GM12878 (cell line): ENCODE data around the gene KLF3. TPM values are rescaled to one million over a fixed set of nuclear protein-coding genes. Genes with fewer than 3 reads are reported as not detected.

Experiments
- ATAC-seq: fragments of 200-7000 bp; cut with Tn5 transposase; 3 replicates; pipeline ENCODE4 v1.9.1; 2020; ENCODE audit warnings: mild to moderate bottlenecking, moderate library complexity
- BruUV-seq: library from RNA; stranded (reverse); fragments of 400-500 nt; replicated peaks from 2 replicates; lab custom pipeline; 2021; lab: Mats Ljungman, UMichigan
- CTCF ChIA-PET: fragments of 300-600 bp; sonication (Branson Sonifier 250); formaldehyde crosslinking; extraction: SDS; loops from one replicate; lab custom pipeline; 2021; ENCODE audit warnings: inconsistent platforms; lab: Yijun Ruan, JAX
- POLR2A ChIA-PET: fragments of 350-600 bp; formaldehyde crosslinking; extraction: SDS; loops from one replicate; lab custom pipeline; 2021; ENCODE audit warnings: inconsistent platforms; lab: Charles Lee
- RAD21 ChIA-PET: fragments of 300-600 bp; sonication (Branson Sonifier 250); formaldehyde crosslinking; loops from one replicate; lab custom pipeline; 2023; ENCODE audit warnings: antibody characterized with exemption; ENCODE audit not compliant: unreplicated experiment; lab: Charles Lee
- SMC1A ChIA-PET: fragments of 300-600 bp; sonication (Branson Sonifier 250); formaldehyde crosslinking; loops from one replicate; lab custom pipeline; 2023; ENCODE audit not compliant: unreplicated experiment, uncharacterized antibody; lab: Charles Lee
- DNase-seq: peaks from one replicate; pipeline ENCODE4 v3.0.0-alpha.2; 2011; ENCODE audit warnings: low read depth, low spot score
- FAIRE-seq: peaks from 3 replicates; lab custom pipeline; 2011; peaks lifted over from hg19 to GRCh38; lab: Jason Lieb, UNC
- H2AFZ ChIP-seq: 2 replicates; pipeline ENCODE4 v1.6.0; 2011; ENCODE audit warnings: low read depth, low read length, control low read depth; ENCODE audit not compliant: control insufficient read depth
- H3K27ac ChIP-seq: 2 replicates; pipeline ENCODE4 v1.5.1; 2011; ENCODE audit warnings: control low read depth; ENCODE audit not compliant: control insufficient read depth, insufficient read depth
- H3K27me3 ChIP-seq, 2 experiments: replicated peaks in 1 of 2; 2 replicates each; pipeline versions ENCODE4 v1.6.0 to v1.6.1; 2011; ENCODE audit warnings: low read length in 1 of 2; ENCODE audit not compliant: control insufficient read depth in 2 of 2, insufficient read depth in 2 of 2
- H3K36me3 ChIP-seq, 2 experiments: 2 replicates each; pipeline ENCODE4 v1.5.1; 2011; ENCODE audit warnings: low read length in 1 of 2; ENCODE audit not compliant: control insufficient read depth in 2 of 2, insufficient read depth in 2 of 2
- H3K4me1 ChIP-seq: 2 replicates; pipeline ENCODE4 v1.6.1; 2011; ENCODE audit warnings: mild to moderate bottlenecking, low read length, moderate library complexity, mixed read lengths; ENCODE audit not compliant: control insufficient read depth, insufficient read depth
- H3K4me2 ChIP-seq: 2 replicates; pipeline ENCODE4 v1.6.0; 2011; ENCODE audit warnings: control low read depth; ENCODE audit not compliant: control insufficient read depth, insufficient read depth
- H3K4me3 ChIP-seq: fragments of 200-600 bp; sonication (generic); 2 replicates; pipeline ENCODE4 v1.5.1; 2016
- H3K79me2 ChIP-seq: 2 replicates; pipeline ENCODE4 v1.6.0; 2011; ENCODE audit warnings: low read length; ENCODE audit not compliant: control insufficient read depth, insufficient read depth
- H3K9ac ChIP-seq: 2 replicates; pipeline ENCODE4 v1.8.0; 2011; ENCODE audit warnings: low read length, control low read depth, mixed read lengths; ENCODE audit not compliant: control insufficient read depth, insufficient read depth
- H3K9me3 ChIP-seq: replicated peaks from 3 replicates; pipeline ENCODE4 v1.5.1; 2011; ENCODE audit warnings: mild to moderate bottlenecking, low read length; ENCODE audit not compliant: control insufficient read depth, insufficient read depth
- H4K20me1 ChIP-seq: 2 replicates; pipeline ENCODE4 v1.6.0; 2011; ENCODE audit not compliant: control insufficient read depth, insufficient read depth
- DPF2 ChIP-seq: fragments of 450-650 bp; IDR thresholded peaks from 2 replicates; pipeline ENCODE4 v1.6.1; 2017; ENCODE audit warnings: mild to moderate bottlenecking
- EP300 ChIP-seq, 2 experiments: fragments of 150-350 bp in 1 of 2; IDR thresholded peaks; 2 replicates each; pipeline ENCODE4 v1.6.1; 2011 to 2012; ENCODE audit warnings: low read depth in 2 of 2, low read length in 2 of 2, borderline replicate concordance in 1 of 2, improper control_type of control experiment in 1 of 2, inconsistent platforms in 1 of 2; ENCODE audit not compliant: control insufficient read depth in 1 of 2
- ETV6 ChIP-seq, 2 experiments: fragments of 450-650 bp in 1 of 2; IDR thresholded peaks in 1 of 2; conservative IDR thresholded peaks in 1 of 2; 2 replicates each; pipeline ENCODE4 v1.6.1; 2014; ENCODE audit warnings: antibody characterized with exemption in 1 of 2, borderline replicate concordance in 1 of 2, low read depth in 1 of 2, mild to moderate bottlenecking in 1 of 2, moderate library complexity in 1 of 2
- FOXK2 ChIP-seq: fragments of 450-650 bp; IDR thresholded peaks from 2 replicates; pipeline ENCODE4 v1.6.1; 2017; ENCODE audit warnings: mild to moderate bottlenecking, moderate library complexity
- GABPA ChIP-seq: IDR thresholded peaks from 2 replicates; pipeline ENCODE4 v1.6.1; 2014; ENCODE audit warnings: antibody characterized with exemption, low read depth, mild to moderate bottlenecking, inconsistent platforms
- IRF4 ChIP-seq: IDR thresholded peaks from 2 replicates; pipeline ENCODE4 v1.6.1; 2011; ENCODE audit warnings: low read depth, low read length
- NFYA ChIP-seq: IDR thresholded peaks from 2 replicates; pipeline ENCODE4 v1.6.1; 2011; ENCODE audit warnings: low read depth, mild to moderate bottlenecking, low read length, improper control_type of control experiment, borderline replicate concordance
- TCF7 ChIP-seq: IDR thresholded peaks from 2 replicates; pipeline ENCODE4 v1.6.1; 2014; ENCODE audit warnings: antibody characterized with exemption, borderline replicate concordance
- USF2 ChIP-seq: IDR thresholded peaks from 2 replicates; pipeline ENCODE4 v1.6.1; 2011; ENCODE audit warnings: low read depth, low read length, improper control_type of control experiment, borderline replicate concordance
- WRNIP1 ChIP-seq: IDR thresholded peaks from 2 replicates; pipeline ENCODE4 v1.6.1; 2011; ENCODE audit warnings: low read depth, low read length, improper control_type of control experiment, borderline replicate concordance
- ZNF384 ChIP-seq: IDR thresholded peaks from 2 replicates; pipeline ENCODE4 v1.6.1; 2012; ENCODE audit warnings: low read depth, mild to moderate bottlenecking, low read length, improper control_type of control experiment, borderline replicate concordance
- WGBS: methylation state at CpG from one replicate; pipeline ENCODE4 v1.1.6; 2016; ENCODE audit warnings: low lambda C conversion rate; ENCODE audit not compliant: insufficient replicate concordance, insufficient coverage; ENCODE audit errors: missing lambda C conversion rate; 5-methylcytosine and 5-hydroxymethylcytosine counted together
- in situ Hi-C: fragments of 300-500 bp; cut with MboI; formaldehyde crosslinking; loops from 9 replicates; pipeline ENCODE4 v1.14.3; 2018; ENCODE audit warnings: mixed read lengths
- intact Hi-C: fragments of 100-400 bp; cut with micrococcal nuclease; formaldehyde crosslinking; loops from one replicate; pipeline ENCODE4 v1.14.2; 2022; ENCODE audit not compliant: unreplicated experiment
- polyA plus RNA-seq, 11 experiments: library from polyadenylated mRNA; depleted of rRNA in 4 of 11; unstranded in 6 of 11; stranded (reverse) in 5 of 11; fragments of >200 nt; fragmentation: Nextera tagmentation in 4 of 11; fragmentation: Illumina TruSeq in 1 of 11; extraction: Ambion mirVana in 4 of 11; extraction: Trizol in 1 of 11; gene quantifications; 1 replicate in 1 of 11; 2 replicates in 10 of 11; pipeline versions ENCODE4 v1.2.1 to v1.2.3, GENCODE V29; 2011 to 2016; ENCODE audit warnings: inconsistent platforms in 2 of 11, missing spikeins in 2 of 11, low read depth in 1 of 11
- total RNA-seq, 4 experiments: library from RNA; depleted of rRNA in 3 of 4; stranded (reverse); fragments of >200 nt in 3 of 4; fragmentation: Illumina TruSeq in 1 of 4; extraction: Trizol in 1 of 4; gene quantifications; 2 replicates each; pipeline versions ENCODE4 v1.2.1 to v1.2.3, GENCODE V29; 2013 to 2021
- TF ChIP-seq, protein P1 (sequence below): fragments of 450-650 bp; IDR thresholded peaks from 2 replicates; pipeline ENCODE4 v1.6.1; 2017; ENCODE audit warnings: mild to moderate bottlenecking, moderate library complexity
- TF ChIP-seq, protein P2 (sequence below): IDR thresholded peaks from 2 replicates; pipeline ENCODE4 v1.6.1; 2011; ENCODE audit warnings: borderline replicate concordance, low read depth, mild to moderate bottlenecking, moderate library complexity, mixed read lengths, low read length; ENCODE audit not compliant: insufficient read depth; ENCODE audit errors: extremely low read length
- TF ChIP-seq, protein P3 (sequence below): fragments of 450-650 bp; formaldehyde crosslinking; IDR thresholded peaks from 2 replicates; pipeline ENCODE4 v1.5.0; 2022; ENCODE audit warnings: mild to moderate bottlenecking, missing genetic modification characterization

The KLF3 gene
- total and polyA plus RNA-seq, 10 of the 15 experiments (the other 5 are each of a cell fraction or from before 2014, with no cell fraction given), result 1.4 to 5.8 (median 2.1) TPM

GRCh38 chr4:38692421-38692820 lies 28.4 kb downstream of the KLF3 start:
- no peak for DNase-seq
- Histone ChIP-seq H4K20me1 (no peaks in the 10 kb centered on the region), H3K27me3 (no peaks in the 10 kb centered on the region; a peak in 1 of 4 replicates), H3K9me3 (no peaks in the 10 kb centered on the region), H3K27ac (no peak overlapping the region), H3K79me2 (no peaks in the 10 kb centered on the region), H3K4me1 (no peaks in the 10 kb centered on the region), H3K4me2 (no peak overlapping the region), H3K4me3 (no peak overlapping the region), H2AFZ (no peak overlapping the region), H3K36me3 (peaks cover 0 to 30% of the 10 kb centered on the region in 2 experiments; a peak in 2 of 4 replicates), H3K9ac (no peak overlapping the region)
- BruUV-seq, result no TSS peak
- intact Hi-C loops, result no loop called here
- no peak for FAIRE-seq
- RAD21 ChIA-PET, result interaction anchor here (2.3 kb wide), 1 partner anchor 17 kb away, joined by 6 read pairs; no protein-coding TSS in a partner anchor
- POLR2A ChIA-PET, result interaction anchor here (0.7 to 1.0 kb wide), 2 partner anchors 9 to 35 kb away, joined by 3 read pairs; no protein-coding TSS in a partner anchor
- SMC1A ChIA-PET, result interaction anchor here (1.1 kb wide), 1 partner anchor 16 kb away, joined by 4 read pairs; no protein-coding TSS in a partner anchor
- WGBS, result 95% methylated on average over 4 of the region's 4 CpGs
- in situ Hi-C loops, result no loop called here
- CTCF ChIA-PET, result interaction anchor here (1.6 kb wide), 1 partner anchor 17 kb away, joined by 5 read pairs; no protein-coding TSS in a partner anchor
- ATAC-seq, result no peak
- TF ChIP-seq TCF7 (no peak), ETV6 (conservative IDR thresholded peaks at IDR 0.05 in 1 of 2, IDR thresholded peaks at IDR 0.05 in 1 of 2; ENCODE audit: borderline replicate concordance in 1 of 2, low read depth in 1 of 2) (no peak), WRNIP1 (no peak), NFYA (no peak), DPF2 (no peak), ZNF384 (no peak), EP300 (IDR thresholded peaks at IDR 0.05; ENCODE audit: borderline replicate concordance in 1 of 2, control insufficient read depth in 1 of 2, low read depth in 2 of 2, low read length in 2 of 2) (no peak), FOXK2 (no peak), IRF4 (no peak), GABPA (no peak), USF2 (no peak)
- TF ChIP-seq, protein P1, sequence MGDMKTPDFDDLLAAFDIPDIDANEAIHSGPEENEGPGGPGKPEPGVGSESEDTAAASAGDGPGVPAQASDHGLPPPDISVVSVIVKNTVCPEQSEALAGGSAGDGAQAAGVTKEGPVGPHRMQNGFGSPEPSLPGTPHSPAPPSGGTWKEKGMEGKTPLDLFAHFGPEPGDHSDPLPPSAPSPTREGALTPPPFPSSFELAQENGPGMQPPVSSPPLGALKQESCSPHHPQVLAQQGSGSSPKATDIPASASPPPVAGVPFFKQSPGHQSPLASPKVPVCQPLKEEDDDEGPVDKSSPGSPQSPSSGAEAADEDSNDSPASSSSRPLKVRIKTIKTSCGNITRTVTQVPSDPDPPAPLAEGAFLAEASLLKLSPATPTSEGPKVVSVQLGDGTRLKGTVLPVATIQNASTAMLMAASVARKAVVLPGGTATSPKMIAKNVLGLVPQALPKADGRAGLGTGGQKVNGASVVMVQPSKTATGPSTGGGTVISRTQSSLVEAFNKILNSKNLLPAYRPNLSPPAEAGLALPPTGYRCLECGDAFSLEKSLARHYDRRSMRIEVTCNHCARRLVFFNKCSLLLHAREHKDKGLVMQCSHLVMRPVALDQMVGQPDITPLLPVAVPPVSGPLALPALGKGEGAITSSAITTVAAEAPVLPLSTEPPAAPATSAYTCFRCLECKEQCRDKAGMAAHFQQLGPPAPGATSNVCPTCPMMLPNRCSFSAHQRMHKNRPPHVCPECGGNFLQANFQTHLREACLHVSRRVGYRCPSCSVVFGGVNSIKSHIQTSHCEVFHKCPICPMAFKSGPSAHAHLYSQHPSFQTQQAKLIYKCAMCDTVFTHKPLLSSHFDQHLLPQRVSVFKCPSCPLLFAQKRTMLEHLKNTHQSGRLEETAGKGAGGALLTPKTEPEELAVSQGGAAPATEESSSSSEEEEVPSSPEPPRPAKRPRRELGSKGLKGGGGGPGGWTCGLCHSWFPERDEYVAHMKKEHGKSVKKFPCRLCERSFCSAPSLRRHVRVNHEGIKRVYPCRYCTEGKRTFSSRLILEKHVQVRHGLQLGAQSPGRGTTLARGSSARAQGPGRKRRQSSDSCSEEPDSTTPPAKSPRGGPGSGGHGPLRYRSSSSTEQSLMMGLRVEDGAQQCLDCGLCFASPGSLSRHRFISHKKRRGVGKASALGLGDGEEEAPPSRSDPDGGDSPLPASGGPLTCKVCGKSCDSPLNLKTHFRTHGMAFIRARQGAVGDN, result no peak
- TF ChIP-seq, protein P2, sequence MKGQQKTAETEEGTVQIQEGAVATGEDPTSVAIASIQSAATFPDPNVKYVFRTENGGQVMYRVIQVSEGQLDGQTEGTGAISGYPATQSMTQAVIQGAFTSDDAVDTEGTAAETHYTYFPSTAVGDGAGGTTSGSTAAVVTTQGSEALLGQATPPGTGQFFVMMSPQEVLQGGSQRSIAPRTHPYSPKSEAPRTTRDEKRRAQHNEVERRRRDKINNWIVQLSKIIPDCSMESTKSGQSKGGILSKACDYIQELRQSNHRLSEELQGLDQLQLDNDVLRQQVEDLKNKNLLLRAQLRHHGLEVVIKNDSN, result no peak
- TF ChIP-seq, protein P3, sequence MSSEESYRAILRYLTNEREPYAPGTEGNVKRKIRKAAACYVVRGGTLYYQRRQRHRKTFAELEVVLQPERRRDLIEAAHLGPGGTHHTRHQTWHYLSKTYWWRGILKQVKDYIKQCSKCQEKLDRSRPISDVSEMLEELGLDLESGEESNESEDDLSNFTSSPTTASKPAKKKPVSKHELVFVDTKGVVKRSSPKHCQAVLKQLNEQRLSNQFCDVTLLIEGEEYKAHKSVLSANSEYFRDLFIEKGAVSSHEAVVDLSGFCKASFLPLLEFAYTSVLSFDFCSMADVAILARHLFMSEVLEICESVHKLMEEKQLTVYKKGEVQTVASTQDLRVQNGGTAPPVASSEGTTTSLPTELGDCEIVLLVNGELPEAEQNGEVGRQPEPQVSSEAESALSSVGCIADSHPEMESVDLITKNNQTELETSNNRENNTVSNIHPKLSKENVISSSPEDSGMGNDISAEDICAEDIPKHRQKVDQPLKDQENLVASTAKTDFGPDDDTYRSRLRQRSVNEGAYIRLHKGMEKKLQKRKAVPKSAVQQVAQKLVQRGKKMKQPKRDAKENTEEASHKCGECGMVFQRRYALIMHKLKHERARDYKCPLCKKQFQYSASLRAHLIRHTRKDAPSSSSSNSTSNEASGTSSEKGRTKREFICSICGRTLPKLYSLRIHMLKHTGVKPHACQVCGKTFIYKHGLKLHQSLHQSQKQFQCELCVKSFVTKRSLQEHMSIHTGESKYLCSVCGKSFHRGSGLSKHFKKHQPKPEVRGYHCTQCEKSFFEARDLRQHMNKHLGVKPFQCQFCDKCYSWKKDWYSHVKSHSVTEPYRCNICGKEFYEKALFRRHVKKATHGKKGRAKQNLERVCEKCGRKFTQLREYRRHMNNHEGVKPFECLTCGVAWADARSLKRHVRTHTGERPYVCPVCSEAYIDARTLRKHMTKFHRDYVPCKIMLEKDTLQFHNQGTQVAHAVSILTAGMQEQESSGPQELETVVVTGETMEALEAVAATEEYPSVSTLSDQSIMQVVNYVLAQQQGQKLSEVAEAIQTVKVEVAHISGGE (CRISPR knock-in tag), result no peak
